A549 treated with CpdA at 1 μM for 4 hours (cell line): Measurements from ENCODE around the gene TRIM22. TPM values are rescaled to one million over a fixed set of nuclear protein-coding genes. Genes with fewer than 3 reads are reported as not detected.

Experiments used
- total RNA-seq: library from RNA; stranded (reverse); fragments of 200-300 nt; extraction: Qiagen RNA extraction; gene quantifications from 5 replicates; pipeline ENCODE4 v1.2.3, GENCODE V29; 2022; ENCODE audit warnings: low read depth

The TRIM22 gene, protein sequence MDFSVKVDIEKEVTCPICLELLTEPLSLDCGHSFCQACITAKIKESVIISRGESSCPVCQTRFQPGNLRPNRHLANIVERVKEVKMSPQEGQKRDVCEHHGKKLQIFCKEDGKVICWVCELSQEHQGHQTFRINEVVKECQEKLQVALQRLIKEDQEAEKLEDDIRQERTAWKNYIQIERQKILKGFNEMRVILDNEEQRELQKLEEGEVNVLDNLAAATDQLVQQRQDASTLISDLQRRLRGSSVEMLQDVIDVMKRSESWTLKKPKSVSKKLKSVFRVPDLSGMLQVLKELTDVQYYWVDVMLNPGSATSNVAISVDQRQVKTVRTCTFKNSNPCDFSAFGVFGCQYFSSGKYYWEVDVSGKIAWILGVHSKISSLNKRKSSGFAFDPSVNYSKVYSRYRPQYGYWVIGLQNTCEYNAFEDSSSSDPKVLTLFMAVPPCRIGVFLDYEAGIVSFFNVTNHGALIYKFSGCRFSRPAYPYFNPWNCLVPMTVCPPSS
- total RNA-seq: 0.57 to 1.1 TPM (median 0.82 TPM) in 5 replicates

DNA sequence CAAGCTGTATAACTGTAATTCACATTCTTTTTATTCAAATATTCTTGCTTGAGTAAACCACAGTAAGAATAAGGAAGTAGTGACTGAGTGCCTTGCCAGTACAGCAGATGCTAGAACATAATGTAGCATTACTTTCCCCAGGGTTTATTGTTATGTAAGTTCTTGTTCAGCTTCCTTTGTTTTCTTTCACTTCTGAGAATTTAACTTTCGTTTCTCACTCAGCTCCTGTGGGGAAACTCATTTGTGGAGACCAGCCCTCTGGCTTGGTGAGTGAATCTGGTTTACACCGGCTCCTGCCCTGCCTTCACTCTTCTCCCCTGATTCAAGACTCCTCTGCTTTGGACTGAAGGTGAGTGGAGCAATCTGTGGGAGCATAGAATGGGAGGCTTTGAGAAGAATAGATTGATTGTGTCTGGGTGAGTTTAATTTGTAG, at the start of gene TRIM22:
TRIM22 (plus strand) TSS at position 240 of the 433 bp plus-strand sequence. CDS start 6,443 bp downstream, outside the sequence.

DNA sequence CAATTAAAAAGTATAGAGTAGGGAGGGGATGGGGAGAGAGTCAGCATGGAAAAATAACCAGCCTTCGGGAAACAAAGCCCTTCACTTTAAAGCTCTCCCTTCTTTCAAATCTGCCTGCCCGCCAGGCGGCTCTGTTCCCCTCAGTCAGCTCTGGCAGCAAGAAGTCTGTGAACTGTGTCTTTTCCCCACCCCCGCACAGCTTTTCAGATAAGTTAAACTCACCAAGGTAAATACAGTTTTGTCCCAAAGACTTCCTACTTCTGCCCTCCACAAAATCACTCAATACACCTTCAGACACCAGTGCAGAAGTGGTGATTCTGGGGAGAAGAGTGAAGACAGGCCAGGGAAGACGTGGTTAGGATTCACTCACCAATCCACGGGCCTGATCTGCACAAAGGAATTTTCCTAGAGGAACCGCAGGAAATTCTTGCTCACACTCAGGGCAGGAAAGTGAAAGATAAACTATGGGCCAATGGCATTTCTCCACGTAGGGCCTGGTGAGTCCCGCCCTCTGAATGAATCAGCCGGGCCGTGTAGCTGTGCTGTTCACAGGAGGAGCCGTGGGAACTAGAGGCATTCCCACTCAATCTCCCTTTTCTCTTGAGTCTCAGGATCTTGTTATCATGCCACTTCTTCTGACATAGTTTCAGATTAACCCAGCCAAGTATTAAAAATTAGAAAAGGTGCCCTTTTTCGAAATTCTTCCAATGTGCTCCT, 4.8 kb upstream of the TRIM22 start, which contains the start of gene TRIM5:
TRIM5 (minus strand) TSS at position 429 of the 717 bp plus-strand sequence. CDS start 4,897 bp downstream, outside the sequence.

DNA sequence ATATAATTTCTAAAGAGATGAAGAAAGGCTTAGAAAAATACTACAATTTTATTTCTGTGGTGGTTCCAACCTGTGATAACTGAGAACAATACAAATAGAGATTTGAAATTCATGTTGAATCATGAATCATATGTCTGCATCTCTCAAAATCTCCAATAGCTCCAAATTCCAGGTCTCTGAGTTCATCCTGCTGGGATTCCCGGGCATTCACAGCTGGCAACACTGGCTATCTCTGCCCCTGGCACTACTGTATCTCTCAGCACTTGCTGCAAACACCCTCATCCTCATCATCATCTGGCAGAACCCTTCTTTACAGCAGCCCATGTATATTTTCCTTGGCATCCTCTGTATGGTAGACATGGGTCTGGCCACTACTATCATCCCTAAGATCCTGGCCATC, 46.8 kb downstream of the TRIM22 start, which contains the start of gene OR56B1:
OR56B1 (plus strand) TSS at position 53 of the 400 bp plus-strand sequence; CDS start at position 122, 69 bp downstream.

DNA sequence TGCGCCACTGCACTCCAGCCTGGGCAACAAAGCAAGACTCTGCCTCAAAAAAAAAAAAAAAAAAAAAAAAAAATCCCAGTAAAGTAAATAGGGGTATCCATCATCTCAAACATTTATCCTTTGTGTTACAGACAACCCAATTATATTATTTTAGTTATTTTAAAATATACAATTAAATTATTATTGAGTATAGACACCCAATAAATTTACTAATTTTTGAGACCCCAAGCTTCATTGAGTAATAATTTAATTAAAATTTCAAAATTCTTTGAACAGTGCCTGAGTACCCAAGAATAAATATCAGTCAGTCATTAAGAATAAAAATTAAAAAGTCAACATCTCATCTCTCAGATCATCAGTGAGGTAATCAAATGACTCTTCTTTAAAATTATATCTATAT, 64.4 kb downstream of the TRIM22 start, which contains the start of gene OR52N4:
OR52N4 (plus strand) TSS at position 301 of the 400 bp plus-strand sequence. CDS start 498 bp downstream, outside the sequence.

Other genes starting within 250 kb of the TRIM22 start
- not detected in 5 replicates for gene OR51I1, start 248.3 kb upstream of the TRIM22 start, total RNA-seq
- gene OR51I2, start 240.5 kb upstream of the TRIM22 start, total RNA-seq: not detected in 5 replicates
- not detected in 5 replicates for gene OR52D1, start 201.1 kb upstream of the TRIM22 start, total RNA-seq
- not detected in 5 replicates for gene UBQLN3, start 179.8 kb upstream of the TRIM22 start, total RNA-seq
- gene UBQLNL, start 173.1 kb upstream of the TRIM22 start, total RNA-seq: 0.08 to 0.20 TPM in 2 of 5 replicates, not detected in the others
- not detected in 5 replicates for gene OR52H1, start 141.2 kb upstream of the TRIM22 start, total RNA-seq
- gene OR52B6, start 108.9 kb upstream of the TRIM22 start, total RNA-seq: not detected in 5 replicates
- gene TRIM6, start 93.2 kb upstream of the TRIM22 start, total RNA-seq: 10.8 to 14.1 TPM (median 11.6 TPM) in 5 replicates
- gene TRIM34, start 64.8 kb upstream of the TRIM22 start, total RNA-seq: 2.3 to 4.3 TPM (median 3.3 TPM) in 5 replicates
- gene TRIM5, start 4.7 kb upstream of the TRIM22 start, total RNA-seq: 12.4 to 15.5 TPM (median 12.8 TPM) in 5 replicates
- gene OR56B1, start 46.7 kb downstream of the TRIM22 start, total RNA-seq: not detected in 5 replicates
- not detected in 5 replicates for gene OR52N4, start 64.5 kb downstream of the TRIM22 start, total RNA-seq
- gene OR52N5, start 93.6 kb downstream of the TRIM22 start, total RNA-seq: not detected in 5 replicates
- not detected in 5 replicates for gene OR52N1, start 101.5 kb downstream of the TRIM22 start, total RNA-seq
- not detected in 5 replicates for gene OR52N2, start 119.1 kb downstream of the TRIM22 start, total RNA-seq
- not detected in 5 replicates for gene OR52E6, start 152.1 kb downstream of the TRIM22 start, total RNA-seq
- gene OR52E8, start 167.9 kb downstream of the TRIM22 start, total RNA-seq: not detected in 5 replicates
- not detected in 5 replicates for gene OR52E4, start 190.8 kb downstream of the TRIM22 start, total RNA-seq
- gene OR52E5, start 203.4 kb downstream of the TRIM22 start, total RNA-seq: not detected in 5 replicates